GM19035 (cell line): ENCODE measurements around the gene LRP2BP.

ENCODE experiments used
- ATAC-seq: cut with Tn5 transposase; IDR thresholded peaks from one replicate; pipeline ENCODE4 v1.9.1; 2021; ENCODE audit not compliant: unreplicated experiment

Gene LRP2BP

DNA sequence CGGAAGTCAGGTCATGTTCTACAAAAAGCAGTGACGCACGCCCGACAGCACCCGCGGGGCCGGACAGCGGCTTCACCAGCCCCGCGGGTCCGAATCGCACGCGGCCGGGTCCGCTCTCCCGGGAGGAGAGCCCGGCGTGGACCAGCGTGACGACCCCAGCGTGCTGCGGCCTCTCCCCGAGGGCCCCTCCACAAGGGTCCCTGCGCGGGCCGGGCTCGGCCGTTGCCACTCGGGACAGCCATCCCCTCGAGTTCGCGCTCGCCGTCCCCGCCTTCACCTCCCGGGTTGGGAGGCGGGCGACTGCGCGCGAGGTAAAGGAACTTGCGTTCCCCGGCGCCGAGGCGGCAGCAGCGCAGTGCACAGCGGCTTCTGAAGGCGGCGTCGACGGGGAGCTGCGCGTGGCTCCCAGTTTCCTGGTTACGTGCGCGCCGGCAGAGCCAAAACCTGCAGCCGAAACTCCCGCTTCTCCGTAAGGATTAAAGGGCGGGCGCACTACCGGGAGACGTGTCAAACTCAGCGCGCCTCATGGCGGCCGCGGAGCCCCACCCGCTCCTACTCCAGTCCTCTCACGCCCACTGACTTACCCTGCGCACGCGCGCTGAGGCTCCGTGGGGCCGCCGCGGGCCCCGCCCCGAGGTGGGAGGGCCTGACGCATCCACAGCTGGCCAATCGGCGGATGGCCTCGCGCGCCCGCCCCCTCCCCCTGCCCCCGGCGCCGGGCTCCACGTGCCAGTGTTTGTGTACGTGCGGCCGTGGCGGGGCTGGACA, 416 bp upstream of the LRP2BP start:
- ATAC-seq: peak; percentile 78

DNA sequence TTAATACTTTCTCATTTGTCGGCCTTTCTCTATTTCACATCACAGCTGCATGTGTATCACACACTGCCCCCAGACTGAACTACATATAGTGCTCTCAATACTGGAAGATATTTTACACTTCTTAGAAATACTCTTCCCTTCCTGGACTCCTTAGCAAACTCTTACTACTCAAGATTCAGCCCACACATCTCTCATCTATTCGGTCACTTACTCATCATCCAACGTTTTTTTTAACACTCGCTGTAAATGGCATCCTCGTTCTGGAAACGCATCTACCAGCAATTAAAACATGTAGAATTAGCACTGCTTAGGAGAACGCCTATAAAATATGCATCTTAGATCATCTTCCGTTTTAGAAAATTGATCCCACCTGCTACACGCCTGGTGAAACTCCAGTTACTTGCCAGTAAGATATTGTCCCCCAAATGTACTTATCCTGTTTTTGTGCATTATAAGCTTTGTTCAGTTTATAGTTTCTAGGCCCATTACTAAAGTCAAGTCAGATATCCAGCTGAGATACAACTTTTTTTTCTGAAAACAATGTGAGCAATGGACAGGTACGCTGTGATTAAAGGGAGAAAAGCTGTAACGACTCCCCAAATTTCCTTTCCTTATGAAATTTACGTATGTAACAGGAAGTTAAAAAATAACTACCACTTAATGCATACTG, 1.0 kb downstream of the LRP2BP start:
- no peak for ATAC-seq

- no peak for ATAC-seq
Measured at GRCh38 chr4:185392156-185392555, 3.6 kb downstream of the LRP2BP start.

- no peak for ATAC-seq
Measured at GRCh38 chr4:185390941-185391340, 4.8 kb downstream of the LRP2BP start.

- ATAC-seq: no peak
Measured at GRCh38 chr4:185387957-185388356, 7.8 kb downstream of the LRP2BP start.

- ATAC-seq: no peak
Measured at GRCh38 chr4:185384930-185385331, 10.8 kb downstream of the LRP2BP start.

GRCh38 chr4:185384061-185384460, 11.7 kb downstream of the LRP2BP start:
- no peak for ATAC-seq

DNA sequence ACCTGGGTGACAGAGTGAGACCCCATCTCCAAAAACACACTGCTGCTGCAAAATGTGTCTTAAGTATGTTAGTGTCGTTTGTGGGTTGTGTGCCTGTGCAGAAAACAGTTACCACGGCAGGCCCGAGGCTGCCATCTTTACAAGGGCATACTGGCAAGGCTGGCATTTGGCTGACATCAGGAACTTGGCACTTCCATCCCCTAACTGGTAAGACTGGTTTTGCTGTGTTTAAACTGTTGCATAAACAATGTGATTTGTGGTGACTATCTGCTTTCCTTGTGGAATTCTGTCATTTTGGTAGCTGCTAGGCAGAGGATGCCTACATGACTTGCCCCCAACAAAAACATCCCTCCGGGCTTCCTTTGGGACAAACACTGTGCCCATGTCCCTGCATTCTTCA, 12.3 kb downstream of the LRP2BP start:
- ATAC-seq: no peak

DNA sequence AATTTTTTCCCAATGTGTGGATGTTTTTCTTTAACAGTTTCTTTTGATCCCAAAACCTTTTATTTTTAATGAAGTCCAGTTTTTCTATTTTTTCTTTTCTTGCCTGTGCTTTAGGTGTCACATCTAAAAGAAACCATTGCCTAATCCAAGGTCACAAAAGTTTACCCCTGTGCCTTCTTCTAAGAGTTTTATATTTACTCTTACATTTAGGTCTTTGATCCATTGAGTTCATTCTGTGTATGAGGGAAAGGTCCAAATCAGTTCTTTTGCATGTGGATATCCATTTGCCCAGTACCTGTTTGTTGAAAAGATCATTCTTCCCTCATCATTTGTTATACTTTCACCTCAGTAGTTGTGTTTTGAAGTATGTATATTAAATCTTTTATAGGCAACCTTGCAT, 13.0 kb downstream of the LRP2BP start:
- no peak for ATAC-seq

DNA sequence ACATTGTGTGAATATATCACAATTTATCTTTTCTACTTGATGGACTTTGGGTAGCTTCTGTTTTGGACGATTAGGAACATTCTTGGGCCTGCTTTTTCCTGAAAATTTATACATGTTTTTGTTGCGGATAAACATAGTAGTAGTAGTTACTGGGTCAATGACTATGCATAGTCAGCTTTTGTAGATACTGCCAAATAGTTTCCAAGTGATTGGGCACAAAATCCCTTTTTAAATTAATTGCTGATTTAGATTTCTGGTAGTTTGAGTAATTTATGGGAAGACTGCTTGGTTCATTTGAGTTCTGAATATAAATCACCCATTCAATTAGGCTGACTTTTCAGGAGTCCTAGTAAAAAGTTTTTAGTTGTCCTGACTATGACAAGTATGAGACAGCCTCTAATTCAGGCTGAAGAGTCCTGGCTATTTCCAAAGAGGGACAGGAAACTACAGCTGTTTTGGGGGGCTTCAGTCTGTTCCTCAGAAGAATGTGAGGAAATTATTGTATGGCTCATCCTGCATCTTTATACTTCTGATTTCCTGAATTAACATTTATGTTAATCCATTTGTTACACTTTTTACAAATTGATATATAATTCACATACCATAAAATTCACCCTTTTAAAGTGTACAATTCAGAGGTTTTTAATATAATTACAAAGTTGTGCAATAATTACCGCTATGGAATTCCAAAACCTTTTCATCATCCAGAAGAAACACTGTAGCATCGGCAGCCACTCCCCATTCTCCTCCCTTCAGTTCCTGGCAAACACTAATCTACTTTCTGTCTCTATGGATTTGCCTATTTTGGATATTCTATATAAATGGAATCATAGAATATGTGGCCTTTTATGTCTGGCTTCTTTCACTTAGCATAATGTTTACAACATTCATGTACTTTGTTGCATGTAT, 14.2 kb downstream of the LRP2BP start:
- ATAC-seq: no peak

DNA sequence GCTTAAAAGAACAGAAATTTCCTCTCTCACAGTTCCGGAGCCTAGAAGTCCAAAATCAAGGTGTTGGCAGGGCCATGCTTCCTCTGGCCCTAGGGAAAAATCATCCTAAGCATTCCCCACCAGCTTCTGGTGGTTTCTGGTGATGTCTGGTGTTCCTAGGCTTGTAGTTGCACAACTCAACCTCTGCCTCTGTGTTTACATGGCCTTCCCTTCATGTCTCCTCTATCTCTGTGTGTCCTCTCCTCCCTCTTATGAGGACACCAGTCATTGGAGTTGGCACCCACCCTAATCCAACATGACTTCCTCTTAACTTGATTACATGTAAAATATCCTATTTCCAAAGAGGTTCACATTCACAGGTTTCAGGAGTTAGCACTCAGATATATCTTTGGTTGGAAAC, 15.4 kb downstream of the LRP2BP start:
- no peak for ATAC-seq

DNA sequence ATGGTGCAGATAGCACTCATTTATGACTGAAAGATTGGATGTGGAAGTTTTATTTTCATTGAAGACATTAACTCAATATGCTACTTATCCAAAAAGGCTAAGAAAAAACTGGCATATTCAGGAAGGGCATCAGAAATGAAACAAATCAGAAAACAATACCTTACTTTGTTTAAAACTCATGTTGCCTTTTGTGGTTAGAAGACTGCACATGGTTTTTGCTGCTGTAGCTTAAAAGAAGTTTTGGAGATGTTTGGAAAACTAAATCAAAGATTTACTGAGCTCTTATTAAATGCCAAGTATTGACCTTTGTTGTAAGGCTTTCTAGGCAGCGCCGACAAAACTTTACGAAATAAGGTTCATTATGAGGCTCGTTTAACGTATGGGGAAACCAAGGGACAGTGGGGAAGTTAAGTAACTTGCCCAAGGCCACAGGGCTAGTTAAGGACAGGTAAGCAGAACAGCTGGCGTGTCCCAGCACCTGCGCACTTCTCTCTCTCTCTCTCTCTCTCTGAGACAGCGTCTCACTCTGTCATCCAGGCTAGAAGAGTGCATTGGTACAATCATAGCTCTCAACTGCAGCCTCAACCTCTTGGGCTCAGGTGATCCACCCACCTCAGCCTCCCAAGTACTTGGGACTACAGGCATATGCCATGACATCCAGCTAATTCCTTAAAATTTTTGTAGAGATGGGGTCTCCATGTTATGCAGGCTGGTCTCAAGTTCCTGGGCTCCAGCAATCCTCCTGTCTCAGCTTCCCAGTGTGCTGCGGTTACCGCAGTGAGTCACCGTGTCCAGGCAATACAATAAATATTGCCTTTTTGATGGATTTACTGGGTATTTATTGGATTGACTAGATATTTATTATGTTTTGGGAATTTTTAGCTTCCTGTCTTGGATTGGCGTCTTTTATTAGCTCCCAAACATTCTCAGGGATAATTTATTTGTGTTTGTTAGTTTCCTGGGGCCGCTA, 16.1 kb downstream of the LRP2BP start:
- no peak for ATAC-seq

DNA sequence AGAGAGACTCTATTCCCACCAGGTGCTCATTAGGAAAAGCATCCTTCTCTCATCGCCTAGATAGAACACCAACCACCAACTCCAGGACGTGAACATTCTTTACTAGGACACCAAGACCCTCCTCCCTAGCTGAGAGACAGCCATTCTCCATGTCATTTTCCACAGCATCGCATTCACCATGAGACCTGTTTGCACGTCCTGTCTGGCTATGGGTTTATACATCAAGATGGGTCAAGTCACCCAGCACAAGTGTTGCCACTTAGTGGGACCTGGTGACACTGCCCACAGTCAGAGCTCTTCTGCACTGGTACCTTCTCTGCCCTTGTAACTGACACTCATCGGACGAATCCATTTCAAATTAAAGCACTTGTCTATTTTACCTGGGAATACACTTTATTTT, 17.5 kb downstream of the LRP2BP start:
- no peak for ATAC-seq

DNA sequence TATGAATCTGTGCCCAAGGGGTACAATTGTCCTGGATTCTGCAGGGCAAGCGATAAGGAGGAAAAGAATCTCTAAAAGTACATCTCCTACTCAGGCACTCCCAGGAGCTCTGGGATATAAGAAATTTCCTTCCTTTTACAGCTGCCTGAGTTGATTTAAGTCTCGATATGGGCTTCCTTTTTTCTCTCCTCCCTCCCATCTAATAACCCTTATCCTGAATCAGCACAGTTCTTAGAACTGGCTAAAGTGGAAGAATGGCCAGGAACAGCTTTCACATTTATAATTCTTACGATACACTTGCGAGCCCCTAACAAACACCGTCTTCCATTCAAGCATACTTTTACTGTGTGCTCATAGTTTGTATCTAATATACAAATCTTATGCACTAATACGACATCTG, 21.2 kb downstream of the LRP2BP start:
- no peak for ATAC-seq

- no peak for ATAC-seq
Measured at GRCh38 chr4:185374027-185374426, 21.7 kb downstream of the LRP2BP start.

GRCh38 chr4:185371702-185372101, 24.0 kb downstream of the LRP2BP start:
- no peak for ATAC-seq

- no peak for ATAC-seq
Measured at GRCh38 chr4:185370268-185370949, 25.3 kb downstream of the LRP2BP start.

- ATAC-seq: no peak
Measured at GRCh38 chr4:185369731-185370130, 26.0 kb downstream of the LRP2BP start.

DNA sequence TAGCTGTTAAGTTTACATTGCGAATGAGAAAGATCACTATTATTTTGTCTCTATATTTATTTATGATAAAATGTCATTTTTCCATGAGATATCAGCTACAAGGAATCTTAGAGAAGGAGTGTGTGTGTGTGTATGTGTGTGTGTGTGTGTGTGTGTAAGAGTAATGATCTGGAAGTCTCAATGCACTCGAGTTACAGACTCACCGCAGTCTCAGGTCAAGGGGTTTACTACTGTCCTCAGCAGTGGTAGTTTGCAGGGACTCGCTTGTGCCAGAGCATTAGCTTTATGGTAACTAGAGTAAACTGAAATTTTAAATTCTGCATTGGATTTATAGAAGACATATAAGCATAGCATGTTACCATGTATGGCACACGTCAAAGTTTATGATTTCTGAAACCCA, 30.8 kb downstream of the LRP2BP start:
- ATAC-seq: no peak

DNA sequence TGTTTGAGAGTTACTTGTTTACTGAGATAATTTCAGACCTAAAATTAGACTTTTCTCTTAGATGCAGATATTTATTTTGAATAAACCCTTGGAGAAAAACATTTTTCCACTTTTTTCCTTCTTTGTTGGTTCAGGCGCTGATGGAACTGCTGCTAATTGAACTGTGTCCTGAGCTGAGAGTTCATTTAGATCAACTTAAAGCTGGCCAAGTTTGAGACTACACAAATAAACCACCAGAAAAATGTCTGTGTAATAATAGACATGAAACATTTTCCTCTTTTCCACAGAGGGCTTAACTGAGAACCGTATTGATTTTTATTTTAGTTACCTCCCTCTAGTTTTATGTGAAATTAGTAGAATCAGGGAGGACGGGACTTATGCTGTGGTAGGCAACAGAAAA, 32.5 kb downstream of the LRP2BP start:
- no peak for ATAC-seq
